HepG2 (cell line): ENCODE results near the gene TANGO6. TPM values are rescaled to one million over a fixed set of nuclear protein-coding genes. Genes with fewer than 3 reads are reported as not detected.

Experiments used
- ATAC-seq: fragments of 200-7000 bp; cut with Tn5 transposase; 3 replicates; pipeline ENCODE4 v1.9.1; 2020; ENCODE audit warnings: mild to moderate bottlenecking, moderate library complexity
- BruUV-seq: library from RNA; stranded (reverse); fragments of 400-500 nt; replicated peaks from 2 replicates; lab custom pipeline; 2021; lab: Mats Ljungman, UMichigan
- CTCF ChIA-PET: fragments of 300-600 bp; formaldehyde crosslinking; extraction: SDS; loops from one replicate; lab custom pipeline; 2021; ENCODE audit warnings: low total read pairs, inconsistent platforms, low intra/inter-chr PET ratio; lab: Yijun Ruan, JAX
- POLR2A ChIA-PET: fragments of 350-600 bp; sonication (Branson Sonifier 250); formaldehyde crosslinking; loops from one replicate; lab custom pipeline; 2020; ENCODE audit warnings: antibody characterized with exemption, inconsistent platforms; lab: Yijun Ruan, JAX
- DNase-seq: peaks from one replicate; pipeline ENCODE4 v3.0.0-alpha.2; 2015; ENCODE audit warnings: low spot score
- FAIRE-seq: peaks from 3 replicates; lab custom pipeline; 2011; peaks lifted over from hg19 to GRCh38; lab: Jason Lieb, UNC
- H2AFZ ChIP-seq: one replicate; pipeline ENCODE4 v1.6.1; 2011; ENCODE audit warnings: low read length, inconsistent platforms
- H3K27ac ChIP-seq: fragments of 300-600 bp; 3 replicates; pipeline ENCODE4 v1.8.0; 2011; ENCODE audit warnings: mixed run types, mild to moderate bottlenecking, mixed read lengths, low read length, inconsistent platforms; ENCODE audit not compliant: insufficient read depth; ENCODE audit errors: extremely low read length
- H3K27me3 ChIP-seq, 2 experiments: fragments of 200-600 bp in 1 of 2; 2 replicates in 1 of 2; 3 replicates in 1 of 2; pipeline versions ENCODE4 v1.6.0 to v1.8.0; 2011; ENCODE audit warnings: low read length in 2 of 2, mild to moderate bottlenecking in 2 of 2, moderate library complexity in 2 of 2, inconsistent platforms in 1 of 2; ENCODE audit not compliant: insufficient read depth in 2 of 2, control insufficient read depth in 1 of 2
- H3K36me3 ChIP-seq, 2 experiments: fragments of 200-600 bp in 1 of 2; replicated peaks in 1 of 2; 2 replicates in 1 of 2; 3 replicates in 1 of 2; pipeline versions ENCODE4 v1.5.1 to v1.8.0; 2011; ENCODE audit warnings: low read length in 2 of 2, inconsistent platforms in 1 of 2; ENCODE audit not compliant: insufficient read depth in 2 of 2, control insufficient read depth in 1 of 2
- H3K4me1 ChIP-seq: 2 replicates; pipeline ENCODE4 v1.5.1; 2012; ENCODE audit warnings: low read length, inconsistent platforms; ENCODE audit not compliant: insufficient read depth
- H3K4me2 ChIP-seq: 2 replicates; pipeline ENCODE4 v1.6.0; 2011; ENCODE audit warnings: low read depth, low read length, inconsistent platforms
- H3K4me3 ChIP-seq, 3 experiments: fragments of 200-600 bp in 1 of 3; sonication (generic), shearing (Covaris generic) in 1 of 3; replicated peaks in 1 of 3; 2 replicates each; pipeline ENCODE4 v1.5.1; 2011 to 2016; ENCODE audit warnings: low read length in 3 of 3, inconsistent platforms in 2 of 3, low read depth in 2 of 3, mild to moderate bottlenecking in 2 of 3, control low read depth in 1 of 3, mixed read lengths in 1 of 3; ENCODE audit not compliant: insufficient read depth in 1 of 3
- H3K79me2 ChIP-seq: one replicate; pipeline ENCODE4 v1.6.1; 2011; ENCODE audit warnings: low read length, inconsistent platforms; ENCODE audit not compliant: insufficient read depth
- H3K9ac ChIP-seq: 2 replicates; pipeline ENCODE4 v1.6.0; 2011; ENCODE audit warnings: mild to moderate bottlenecking, low read depth, low read length, inconsistent platforms; ENCODE audit not compliant: insufficient read depth
- H3K9me3 ChIP-seq: 2 replicates; pipeline ENCODE4 v1.5.1; 2012; ENCODE audit warnings: mild to moderate bottlenecking, low read length
- H4K20me1 ChIP-seq: 2 replicates; pipeline ENCODE4 v1.6.0; 2011; ENCODE audit warnings: inconsistent platforms, mild to moderate bottlenecking, low read length, moderate library complexity; ENCODE audit not compliant: insufficient read depth
- BCL6 ChIP-seq: IDR thresholded peaks from 2 replicates; pipeline ENCODE4 v1.6.1; 2016; ENCODE audit warnings: missing genetic modification reagents, missing compliant biosample characterization
- ESRRA ChIP-seq: sonication (generic); formaldehyde crosslinking; IDR thresholded peaks from 2 replicates; pipeline ENCODE4 v1.5.1; 2020; ENCODE audit warnings: mild to moderate bottlenecking, low read depth, missing genetic modification reagents
- ETV5 ChIP-seq: IDR thresholded peaks from 2 replicates; pipeline ENCODE4 v1.6.1; 2018; ENCODE audit warnings: missing biosample characterization, missing genetic modification reagents, inconsistent platforms, borderline replicate concordance
- GABPA ChIP-seq, 2 experiments: IDR thresholded peaks; 2 replicates each; pipeline ENCODE4 v1.6.1; 2011 to 2016; ENCODE audit warnings: low read depth in 2 of 2, low read length in 1 of 2, missing biosample characterization in 1 of 2, missing genetic modification characterization in 1 of 2
- GATA4 ChIP-seq: sonication (generic); IDR thresholded peaks from 2 replicates; pipeline ENCODE4 v1.6.1; 2016; ENCODE audit warnings: antibody characterized with exemption, low read depth, borderline replicate concordance
- KDM2A ChIP-seq: sonication (generic); formaldehyde crosslinking; IDR thresholded peaks from 2 replicates; pipeline ENCODE4 v1.4.0; 2020; ENCODE audit warnings: low read depth, missing genetic modification reagents, borderline replicate concordance
- KDM5B ChIP-seq: sonication (generic); formaldehyde crosslinking; IDR thresholded peaks from 2 replicates; pipeline ENCODE4 v1.4.0; 2020; ENCODE audit warnings: missing genetic modification reagents, mild to moderate bottlenecking, borderline replicate concordance
- LCORL ChIP-seq, 2 experiments: fragments of 450-650 bp in 1 of 2; sonication (generic) in 1 of 2; formaldehyde crosslinking in 1 of 2; IDR thresholded peaks; 2 replicates each; pipeline versions ENCODE4 v1.5.0 to v1.6.1; 2017 to 2020; ENCODE audit warnings: antibody characterized with exemption in 1 of 2, missing genetic modification reagents in 1 of 2
- MAFG ChIP-seq: sonication (generic); formaldehyde crosslinking; IDR thresholded peaks from 2 replicates; pipeline ENCODE4 v1.5.1; 2020; ENCODE audit warnings: mild to moderate bottlenecking, missing genetic modification reagents
- MIXL1 ChIP-seq: IDR thresholded peaks from 2 replicates; pipeline ENCODE4 v1.6.1; 2016
- NCOA2 ChIP-seq: sonication (generic); formaldehyde crosslinking; IDR thresholded peaks from 2 replicates; pipeline ENCODE4 v1.8.0; 2022; ENCODE audit warnings: inconsistent platforms
- SIX1 ChIP-seq: sonication (generic); formaldehyde crosslinking; IDR thresholded peaks from 2 replicates; pipeline ENCODE4 v1.4.0; 2020; ENCODE audit warnings: missing genetic modification reagents, borderline replicate concordance
- SOX5 ChIP-seq: IDR thresholded peaks from 2 replicates; pipeline ENCODE4 v1.6.1; 2016; ENCODE audit warnings: borderline replicate concordance
- TEAD3 ChIP-seq: optimal IDR thresholded peaks from 2 replicates; pipeline ENCODE3; 2016; ENCODE audit warnings: borderline replicate concordance
- TGIF2 ChIP-seq: IDR thresholded peaks from 2 replicates; pipeline ENCODE4 v1.6.1; 2016; ENCODE audit warnings: control low read depth, missing compliant biosample characterization
- ZFX ChIP-seq: sonication (generic); formaldehyde crosslinking; IDR thresholded peaks from 2 replicates; pipeline ENCODE4 v1.4.0; 2020; ENCODE audit warnings: mild to moderate bottlenecking, low read depth, missing genetic modification reagents, moderate library complexity
- ZMYM4 ChIP-seq: sonication (generic); formaldehyde crosslinking; IDR thresholded peaks from 2 replicates; pipeline ENCODE4 v1.8.1; 2023; ENCODE audit warnings: mild to moderate bottlenecking, missing genetic modification reagents
- ZNF556 ChIP-seq: sonication (generic); formaldehyde crosslinking; IDR thresholded peaks from 2 replicates; pipeline ENCODE4 v1.4.0; 2020; ENCODE audit warnings: mild to moderate bottlenecking, missing genetic modification reagents, borderline replicate concordance
- ZNF605 ChIP-seq: sonication (generic); formaldehyde crosslinking; IDR thresholded peaks from 2 replicates; pipeline ENCODE4 v1.8.0; 2022; ENCODE audit warnings: mild to moderate bottlenecking, missing genetic modification reagents
- ZNF766 ChIP-seq: sonication (generic); formaldehyde crosslinking; IDR thresholded peaks from 2 replicates; pipeline ENCODE4 v1.5.0; 2020; ENCODE audit warnings: missing genetic modification reagents, borderline replicate concordance
- WGBS: methylation state at CpG from one replicate; pipeline ENCODE4 v1.1.6; 2017; ENCODE audit warnings: low lambda C conversion rate; 5-methylcytosine and 5-hydroxymethylcytosine counted together
- in situ Hi-C: cut with HindIII; loops from 2 replicates; pipeline ENCODE4 v1.10.0; 2017; ENCODE audit warnings: low pct_unique_long_range_greater_than_20kb; ENCODE audit not compliant: extremely low pct_ligation_motif_present
- intact Hi-C: fragments of 100-400 bp; cut with micrococcal nuclease; formaldehyde crosslinking; loops from one replicate; pipeline ENCODE4 v1.10.0; 2022; ENCODE audit not compliant: unreplicated experiment
- polyA plus RNA-seq, 8 experiments: library from polyadenylated mRNA; depleted of rRNA in 3 of 8; stranded (reverse) in 7 of 8; unstranded in 1 of 8; fragments of >200 nt; fragmentation: Illumina TruSeq in 4 of 8; extraction: Trizol in 4 of 8; gene quantifications; 2 replicates each; pipeline versions ENCODE4 v1.2.1 to v1.2.3, GENCODE V29; 2011 to 2016; ENCODE audit warnings: low read depth in 4 of 8, missing spikeins in 1 of 8, mixed read lengths in 1 of 8; ENCODE audit not compliant: insufficient read depth in 1 of 8
- total RNA-seq, 5 experiments: library from RNA; depleted of rRNA; stranded (reverse); fragments of >200 nt; fragmentation: Illumina TruSeq; extraction: Trizol; gene quantifications; 2 replicates each; pipeline ENCODE4 v1.2.3, GENCODE V29; 2016; ENCODE audit warnings: low read depth in 1 of 5
- TF ChIP-seq, protein P1 (sequence below): sonication (generic); formaldehyde crosslinking; IDR thresholded peaks from 2 replicates; pipeline ENCODE4 v1.4.0; 2020; ENCODE audit warnings: low read depth, mild to moderate bottlenecking, missing genetic modification reagents
- TF ChIP-seq, protein P2 (sequence below): sonication (generic); formaldehyde crosslinking; IDR thresholded peaks from 2 replicates; pipeline ENCODE4 v1.5.0; 2020; ENCODE audit warnings: mild to moderate bottlenecking, missing genetic modification reagents, moderate library complexity

The TANGO6 gene
- total and polyA plus RNA-seq, 2 of the 13 experiments (the other 11 are each of a cell fraction or from before 2014, with no cell fraction given) = 7.2 to 13.3 TPM

DNA sequence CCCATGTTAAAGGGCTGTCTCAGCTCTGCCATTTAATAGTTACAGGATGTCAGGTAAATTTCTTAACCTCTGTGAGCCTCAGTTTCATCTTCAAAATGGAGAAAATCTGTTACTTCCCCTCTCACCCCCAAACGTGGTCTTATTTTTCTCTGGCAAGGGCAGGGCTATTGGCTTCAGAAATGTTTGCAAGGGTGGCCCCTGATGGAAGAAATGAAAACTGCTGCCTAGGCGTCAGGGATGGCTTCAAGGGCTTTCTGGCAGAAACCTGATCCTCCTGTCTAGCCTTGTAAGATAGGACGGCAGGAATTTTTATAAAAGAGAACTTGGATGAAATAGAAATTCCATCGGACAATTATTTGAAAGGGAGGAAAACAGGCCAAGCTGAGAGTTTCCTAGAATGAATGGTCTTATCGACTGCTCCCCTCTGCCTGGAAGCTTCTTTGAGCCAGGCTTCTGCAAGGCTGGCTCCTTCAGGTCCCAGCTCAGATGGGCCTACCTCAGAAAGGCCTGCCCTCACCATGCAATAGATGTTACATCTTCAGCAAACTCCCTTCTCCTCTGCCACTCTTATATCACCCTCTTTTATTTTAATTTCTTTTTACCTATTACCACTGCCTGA is 43.0 kb upstream of the TANGO6 start:
- peaks cover 21% of the 10 kb centered on the region for H3K4me1 ChIP-seq
- ATAC-seq (peak; percentile 95), FAIRE-seq (peak; percentile 87), DNase-seq (peak; percentile 77)
- no peak overlapping the region for H3K4me3 ChIP-seq
- H3K27ac ChIP-seq = no peak overlapping the region
- no peaks in the 10 kb centered on the region for H4K20me1 ChIP-seq
- no peak overlapping the region for H3K9ac ChIP-seq
- intact Hi-C loops = loop anchor here (1.0 to 5.0 kb wide), 4 partner anchors 51 to 272 kb away; no protein-coding TSS in a partner anchor
- in situ Hi-C loops = loop anchor here (5.0 kb wide), 1 partner anchor 98 kb away; no protein-coding TSS in a partner anchor
- H3K36me3 ChIP-seq = no peaks in the 10 kb centered on the region
- ChIA-PET CTCF (interaction anchor here (0.8 to 4.2 kb wide), 10 partner anchors 10 to 280 kb away, joined by 3 to 94 read pairs (median 4); no protein-coding TSS in a partner anchor), POLR2A (no interaction called here)
- H3K79me2 ChIP-seq = no peaks in the 10 kb centered on the region
- peak overlapping the region; percentile 66 for H2AFZ ChIP-seq
- no peaks in the 10 kb centered on the region for H3K27me3 ChIP-seq
- H3K9me3 ChIP-seq = no peaks in the 10 kb centered on the region
- no TSS peak for BruUV-seq
- WGBS = 24% methylated on average over 5 of the region's 5 CpGs
- H3K4me2 ChIP-seq = no peak overlapping the region
- TF ChIP-seq BCL6 (CRISPR knock-in tag) (peak; percentile 17; the same call in 1 of the 2 replicates), ZMYM4 (0 out of 2 replicates have a peak, but pooled peaks have one; percentile 21), MIXL1 (CRISPR knock-in tag) (peak; percentile 73; the same call in 1 of the 2 replicates), NCOA2 (CRISPR knock-in tag) (peak; percentile 33; the same call in 1 of the 2 replicates), ZFX (CRISPR knock-in tag) (0 out of 2 replicates have a peak, but pooled peaks have one; percentile 26), ZNF766 (CRISPR knock-in tag) (no peak), SIX1 (CRISPR knock-in tag) (peak; percentile 91), KDM2A (CRISPR knock-in tag) (no peak), MAFG (CRISPR knock-in tag) (no peak), KDM5B (CRISPR knock-in tag) (no peak), ESRRA (no peak), GATA4 (no peak), LCORL (IDR thresholded peaks at IDR 0.05) (no peak), LCORL (CRISPR knock-in tag; IDR thresholded peaks at IDR 0.05) (peak; percentile 47), TEAD3 (CRISPR knock-in tag) (peak; percentile 95), GABPA (IDR thresholded peaks at IDR 0.05; ENCODE audit: low read depth, low read length) (no peak), GABPA (CRISPR knock-in tag; IDR thresholded peaks at IDR 0.05; ENCODE audit: low read depth) (peak; percentile 39; the same call in 1 of the 2 replicates), ZNF605 (0 out of 2 replicates have a peak, but pooled peaks have one; percentile 48), ZNF556 (CRISPR knock-in tag) (0 out of 2 replicates have a peak, but pooled peaks have one; percentile 27), ETV5 (CRISPR knock-in tag) (0 out of 2 replicates have a peak, but pooled peaks have one; percentile 20), TGIF2 (0 out of 2 replicates have a peak, but pooled peaks have one; percentile 47), SOX5 (peak; percentile 12; the same call in 1 of the 2 replicates)
- TF ChIP-seq, protein P1, sequence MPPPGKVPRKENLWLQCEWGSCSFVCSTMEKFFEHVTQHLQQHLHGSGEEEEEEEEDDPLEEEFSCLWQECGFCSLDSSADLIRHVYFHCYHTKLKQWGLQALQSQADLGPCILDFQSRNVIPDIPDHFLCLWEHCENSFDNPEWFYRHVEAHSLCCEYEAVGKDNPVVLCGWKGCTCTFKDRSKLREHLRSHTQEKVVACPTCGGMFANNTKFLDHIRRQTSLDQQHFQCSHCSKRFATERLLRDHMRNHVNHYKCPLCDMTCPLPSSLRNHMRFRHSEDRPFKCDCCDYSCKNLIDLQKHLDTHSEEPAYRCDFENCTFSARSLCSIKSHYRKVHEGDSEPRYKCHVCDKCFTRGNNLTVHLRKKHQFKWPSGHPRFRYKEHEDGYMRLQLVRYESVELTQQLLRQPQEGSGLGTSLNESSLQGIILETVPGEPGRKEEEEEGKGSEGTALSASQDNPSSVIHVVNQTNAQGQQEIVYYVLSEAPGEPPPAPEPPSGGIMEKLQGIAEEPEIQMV (CRISPR knock-in tag) = 0 out of 2 replicates have a peak, but pooled peaks have one; percentile 29
- TF ChIP-seq, protein P2, sequence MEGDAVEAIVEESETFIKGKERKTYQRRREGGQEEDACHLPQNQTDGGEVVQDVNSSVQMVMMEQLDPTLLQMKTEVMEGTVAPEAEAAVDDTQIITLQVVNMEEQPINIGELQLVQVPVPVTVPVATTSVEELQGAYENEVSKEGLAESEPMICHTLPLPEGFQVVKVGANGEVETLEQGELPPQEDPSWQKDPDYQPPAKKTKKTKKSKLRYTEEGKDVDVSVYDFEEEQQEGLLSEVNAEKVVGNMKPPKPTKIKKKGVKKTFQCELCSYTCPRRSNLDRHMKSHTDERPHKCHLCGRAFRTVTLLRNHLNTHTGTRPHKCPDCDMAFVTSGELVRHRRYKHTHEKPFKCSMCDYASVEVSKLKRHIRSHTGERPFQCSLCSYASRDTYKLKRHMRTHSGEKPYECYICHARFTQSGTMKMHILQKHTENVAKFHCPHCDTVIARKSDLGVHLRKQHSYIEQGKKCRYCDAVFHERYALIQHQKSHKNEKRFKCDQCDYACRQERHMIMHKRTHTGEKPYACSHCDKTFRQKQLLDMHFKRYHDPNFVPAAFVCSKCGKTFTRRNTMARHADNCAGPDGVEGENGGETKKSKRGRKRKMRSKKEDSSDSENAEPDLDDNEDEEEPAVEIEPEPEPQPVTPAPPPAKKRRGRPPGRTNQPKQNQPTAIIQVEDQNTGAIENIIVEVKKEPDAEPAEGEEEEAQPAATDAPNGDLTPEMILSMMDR = peak; percentile 94
